OCI-LY7 (cell line): ENCODE results near the gene WWOX.

Experiments used
- CTCF ChIP-seq: fragments of 200-600 bp; sonication (generic); conservative IDR thresholded peaks from 2 replicates; pipeline ENCODE4 v1.5.1; 2014; ENCODE audit warnings: mild to moderate bottlenecking, antibody characterized with exemption, low read length, moderate library complexity, mixed read lengths
- EZH2phosphoT487 ChIP-seq: fragments of 200-600 bp; sonication (generic); IDR thresholded peaks from 2 replicates; pipeline ENCODE4 v1.6.1; 2018; ENCODE audit warnings: low read depth, borderline replicate concordance, mild to moderate bottlenecking, mixed run types, antibody characterized with exemption, low read length, moderate library complexity, mixed read lengths

- no peak for TF ChIP-seq CTCF
- TF ChIP-seq EZH2phosphoT487: no peak
Observed at GRCh38 chr16:78113258-78113657, 13.8 kb downstream of the WWOX start.
